HCT116 (cell line): ENCODE results near the gene NDUFS7. TPM values are rescaled to one million over a fixed set of nuclear protein-coding genes. Genes with fewer than 3 reads are reported as not detected.

Source experiments
- ATAC-seq: fragments of 200-7000 bp; cut with Tn5 transposase; 2 replicates; pipeline ENCODE4 v1.9.1; 2020; ENCODE audit warnings: mild to moderate bottlenecking, moderate library complexity
- BruUV-seq: library from RNA; stranded (reverse); fragments of 400-500 nt; replicated peaks from 2 replicates; lab custom pipeline; 2021; lab: Mats Ljungman, UMichigan
- CTCF ChIA-PET: fragments of 300-600 bp; sonication (Branson Sonifier 250); formaldehyde crosslinking; loops from one replicate; lab custom pipeline; 2021; ENCODE audit warnings: antibody characterized with exemption; lab: Charles Lee
- POLR2A ChIA-PET: fragments of 300-600, 350-600 bp; sonication (Branson Sonifier 250); formaldehyde crosslinking; loops from one replicate; lab custom pipeline; 2021; ENCODE audit warnings: antibody characterized with exemption; lab: Charles Lee
- RAD21 ChIA-PET, 2 experiments: fragments of 300-600 bp; sonication (Branson Sonifier 250); formaldehyde crosslinking; loops; one replicate each; lab custom pipeline; 2023; ENCODE audit warnings: low total read pairs in 2 of 2; ENCODE audit not compliant: uncharacterized antibody in 2 of 2, unreplicated experiment in 2 of 2, low non-redundant PET in 1 of 2; lab: Charles Lee
- DNase-seq: peaks from one replicate; pipeline ENCODE4 v3.0.0-alpha.2; 2010; ENCODE audit warnings: low read depth, low spot score
- H2AFZ ChIP-seq: fragments of 200-600 bp; shearing (Covaris generic), sonication (generic); 2 replicates; pipeline ENCODE4 v1.6.1; 2017; ENCODE audit warnings: low read depth, mixed run types, mixed read lengths, antibody characterized with exemption, low read length; ENCODE audit not compliant: poor library complexity, severe bottlenecking
- H3K27ac ChIP-seq: 2 replicates; pipeline ENCODE4 v1.5.1; 2012; ENCODE audit warnings: low read depth, low read length
- H3K27me3 ChIP-seq: fragments of 200-600 bp; sonication (generic); 2 replicates; pipeline ENCODE4 v1.6.1; 2016; ENCODE audit warnings: mixed run types, low read length, mixed read lengths; ENCODE audit not compliant: insufficient read depth
- H3K36me3 ChIP-seq, 2 experiments: fragments of 200-500 bp in 1 of 2; fragments of 200-600 bp in 1 of 2; sonication (Bioruptor generic) in 1 of 2; sonication (generic) in 1 of 2; 2 replicates each; pipeline versions ENCODE4 v1.5.1 to v1.6.1; 2014 to 2016; ENCODE audit warnings: low read length in 2 of 2, inconsistent platforms in 1 of 2, mixed read lengths in 1 of 2, mixed run types in 1 of 2; ENCODE audit not compliant: insufficient read depth in 2 of 2, control insufficient read depth in 1 of 2
- H3K4me1 ChIP-seq, 2 experiments: fragments of 200-600 bp in 1 of 2; sonication (generic) in 1 of 2; 2 replicates each; pipeline versions ENCODE4 v1.5.1 to v1.6.1; 2012 to 2017; ENCODE audit warnings: low read length in 2 of 2, inconsistent platforms in 1 of 2, mild to moderate bottlenecking in 1 of 2, mixed read lengths in 1 of 2, mixed run types in 1 of 2, moderate library complexity in 1 of 2; ENCODE audit not compliant: insufficient read depth in 2 of 2, control insufficient read depth in 1 of 2
- H3K4me2 ChIP-seq: fragments of 200-600 bp; sonication (generic); 2 replicates; pipeline ENCODE4 v1.6.1; 2017; ENCODE audit warnings: mixed run types, low read length, mixed read lengths
- H3K4me3 ChIP-seq, 2 experiments: fragments of 200-600 bp in 1 of 2; sonication (generic) in 1 of 2; replicated peaks in 1 of 2; 2 replicates each; pipeline ENCODE4 v1.5.1; 2011 to 2016; ENCODE audit warnings: low read length in 2 of 2, control low read depth in 1 of 2, low read depth in 1 of 2, mild to moderate bottlenecking in 1 of 2, mixed read lengths in 1 of 2, mixed run types in 1 of 2
- H3K79me2 ChIP-seq: fragments of 200-600 bp; sonication (generic); 2 replicates; pipeline ENCODE4 v1.6.1; 2017; ENCODE audit warnings: mild to moderate bottlenecking, mixed run types, low read length, moderate library complexity, mixed read lengths; ENCODE audit not compliant: insufficient read depth
- H3K9ac ChIP-seq: fragments of 200-600 bp; sonication (generic); 2 replicates; pipeline ENCODE4 v1.6.1; 2016; ENCODE audit warnings: low read length, mixed read lengths
- H3K9me2 ChIP-seq: fragments of 200-600 bp; sonication (generic), shearing (Covaris generic); 2 replicates; pipeline ENCODE4 v1.6.1; 2017; ENCODE audit warnings: mixed run types, mild to moderate bottlenecking, moderate library complexity; ENCODE audit not compliant: insufficient read depth
- H3K9me3 ChIP-seq, 2 experiments: fragments of 200-500 bp in 1 of 2; fragments of 200-600 bp in 1 of 2; sonication (Bioruptor generic) in 1 of 2; sonication (generic) in 1 of 2; 2 replicates each; pipeline ENCODE4 v1.6.1; 2014 to 2017; ENCODE audit warnings: low read length in 2 of 2, mixed read lengths in 2 of 2, inconsistent platforms in 1 of 2, low read depth in 1 of 2, mild to moderate bottlenecking in 1 of 2, mixed run types in 1 of 2, moderate library complexity in 1 of 2; ENCODE audit not compliant: control insufficient read depth in 1 of 2, insufficient read depth in 1 of 2
- H4K20me1 ChIP-seq: fragments of 200-600 bp; sonication (generic), shearing (Covaris generic); 2 replicates; pipeline ENCODE4 v1.6.1; 2017; ENCODE audit warnings: mixed run types, mild to moderate bottlenecking, moderate library complexity; ENCODE audit not compliant: insufficient read depth
- CBX3 ChIP-seq: IDR thresholded peaks from 2 replicates; pipeline ENCODE4 v1.6.1; 2012; ENCODE audit warnings: low read depth
- CEBPB ChIP-seq: IDR thresholded peaks from 2 replicates; pipeline ENCODE4 v1.6.1; 2012; ENCODE audit warnings: low read depth
- EZH2phosphoT487 ChIP-seq: fragments of 200-600 bp; IDR thresholded peaks from 2 replicates; pipeline ENCODE4 v1.6.1; 2018; ENCODE audit warnings: antibody characterized with exemption, borderline replicate concordance
- FOSL1 ChIP-seq: IDR thresholded peaks from 2 replicates; pipeline ENCODE4 v1.6.1; 2012; ENCODE audit warnings: low read depth
- JUND ChIP-seq: IDR thresholded peaks from 2 replicates; pipeline ENCODE4 v1.6.1; 2012
- REST ChIP-seq: IDR thresholded peaks from 2 replicates; pipeline ENCODE4 v1.6.1; 2012; ENCODE audit warnings: low read depth
- SP1 ChIP-seq: IDR thresholded peaks from 2 replicates; pipeline ENCODE4 v1.6.1; 2012; ENCODE audit warnings: low read depth
- TCF7L2 ChIP-seq: IDR thresholded peaks from 2 replicates; pipeline ENCODE4 v1.7.0; 2011; ENCODE audit warnings: borderline replicate concordance, inconsistent platforms; ENCODE audit not compliant: insufficient read depth, insufficient read length; ENCODE audit errors: extremely low read depth
- YY1 ChIP-seq: IDR thresholded peaks from 2 replicates; pipeline ENCODE4 v1.6.1; 2011; ENCODE audit warnings: low read length, low read depth, moderate library complexity, mild to moderate bottlenecking; ENCODE audit not compliant: insufficient replicate concordance; ENCODE audit errors: extremely low read depth
- ZBTB33 ChIP-seq: IDR thresholded peaks from 2 replicates; pipeline ENCODE4 v1.6.1; 2011; ENCODE audit warnings: mild to moderate bottlenecking, low read length, moderate library complexity; ENCODE audit not compliant: insufficient replicate concordance; ENCODE audit errors: extremely low read depth
- ZNF274 ChIP-seq: fragments of 200-500 bp; sonication (Bioruptor generic); IDR thresholded peaks from 2 replicates; pipeline ENCODE4 v1.6.1; 2014; ENCODE audit warnings: mild to moderate bottlenecking, low read depth, low read length, inconsistent platforms
- intact Hi-C: fragments of 100-400 bp; cut with micrococcal nuclease; formaldehyde crosslinking; loops from 2 replicates; pipeline ENCODE4 v1.10.0; 2022
- total RNA-seq: library from RNA; stranded (reverse); gene quantifications from one replicate; pipeline ENCODE4 v1.2.1, GENCODE V29; 2021; ENCODE audit not compliant: unreplicated experiment

Gene NDUFS7
- total RNA-seq, 1 experiment from 2014 or later, result 114 TPM

- no peak overlapping the region for H2AFZ ChIP-seq
- no peak for DNase-seq
- no peaks in the 10 kb centered on the region for H3K9me3 ChIP-seq
- TF ChIP-seq ZNF274, result no peak
- TF ChIP-seq SP1, result no peak
- no peak for TF ChIP-seq TCF7L2
- no peak for TF ChIP-seq YY1
- no peak for TF ChIP-seq CEBPB
- no peak for TF ChIP-seq FOSL1
- TF ChIP-seq EZH2phosphoT487, result no peak
- TF ChIP-seq REST, result no peak
- no peak for TF ChIP-seq CBX3
- no peak for TF ChIP-seq JUND
- no peak for TF ChIP-seq ZBTB33
- CTCF ChIA-PET, result no interaction called here
- H3K79me2 ChIP-seq, result peaks cover 95% of the 10 kb centered on the region
- ATAC-seq, result no peak
- no peaks in the 10 kb centered on the region; the same call in 1 of the 2 replicates for H4K20me1 ChIP-seq
- H3K36me3 ChIP-seq, result peaks cover 52 to 79% of the 10 kb centered on the region in 2 experiments
- no peak overlapping the region for H3K4me3 ChIP-seq
- no peaks in the 10 kb centered on the region for H3K27me3 ChIP-seq
- RAD21 ChIA-PET, result no interaction called here
- intact Hi-C loops, result no loop called here
- H3K9me2 ChIP-seq, result no peaks in the 10 kb centered on the region
- no peak overlapping the region for H3K9ac ChIP-seq
- no TSS peak for BruUV-seq
- POLR2A ChIA-PET, result no interaction called here
- no peak overlapping the region; the same call in 1 of the 2 replicates for H3K27ac ChIP-seq
- H3K4me1 ChIP-seq, result no peaks in the 10 kb centered on the region
- H3K4me2 ChIP-seq, result no peak overlapping the region
Observed at GRCh38 chr19:1421958-1422305, 38.2 kb downstream of the NDUFS7 start.
